H1 (cell line): ENCODE measurements around the gene CASP3. TPM values are rescaled to one million over a fixed set of nuclear protein-coding genes. Genes with fewer than 3 reads are reported as not detected.

Source experiments
- CTCF ChIA-PET: fragments of 300-600 bp; sonication (Branson Sonifier 250); formaldehyde crosslinking; loops from one replicate; lab custom pipeline; 2021; ENCODE audit not compliant: partially characterized antibody; lab: Charles Lee
- POLR2A ChIA-PET: fragments of 300-600 bp; sonication (Branson Sonifier 250); formaldehyde crosslinking; loops from one replicate; lab custom pipeline; 2021; ENCODE audit warnings: inconsistent platforms; ENCODE audit not compliant: partially characterized antibody; lab: Charles Lee
- DNase-seq, 2 experiments: peaks; one replicate each; pipeline versions ENCODE4 v3.0.0 to v3.0.0-alpha.2; 2010 to 2022; ENCODE audit warnings: low spot score in 2 of 2, low read depth in 1 of 2, mixed read lengths in 1 of 2
- FAIRE-seq: peaks from 2 replicates; lab custom pipeline; 2011; peaks lifted over from hg19 to GRCh38; lab: Jason Lieb, UNC
- H2AFZ ChIP-seq: 2 replicates; pipeline ENCODE4 v1.8.1; 2012; ENCODE audit warnings: low read length, inconsistent platforms
- H2AK5ac ChIP-seq: 2 replicates; pipeline ENCODE4 v1.6.1; 2013; ENCODE audit warnings: low read depth, low read length
- H2BK120ac ChIP-seq: replicated peaks from 2 replicates; pipeline ENCODE3; 2013; ENCODE audit warnings: low read depth, low read length, inconsistent platforms
- H2BK12ac ChIP-seq: 2 replicates; pipeline ENCODE4 v1.6.1; 2013; ENCODE audit warnings: low read depth, low read length
- H2BK15ac ChIP-seq: 2 replicates; pipeline ENCODE4 v1.6.1; 2013; ENCODE audit warnings: low read length
- H2BK20ac ChIP-seq: 2 replicates; pipeline ENCODE4 v1.6.1; 2013; ENCODE audit warnings: low read length
- H2BK5ac ChIP-seq: 2 replicates; pipeline ENCODE4 v1.6.1; 2013; ENCODE audit warnings: low read depth, low read length
- H3K14ac ChIP-seq: 2 replicates; pipeline ENCODE4 v1.6.1; 2013; ENCODE audit warnings: inconsistent platforms; ENCODE audit not compliant: insufficient read length
- H3K18ac ChIP-seq: 2 replicates; pipeline ENCODE4 v1.6.1; 2013; ENCODE audit warnings: low read length; ENCODE audit errors: extremely low read depth
- H3K23ac ChIP-seq: 2 replicates; pipeline ENCODE4 v1.6.1; 2013; ENCODE audit warnings: inconsistent platforms; ENCODE audit not compliant: insufficient read length
- H3K23me2 ChIP-seq: 2 replicates; pipeline ENCODE4 v1.6.1; 2013; ENCODE audit warnings: low read depth, low read length
- H3K27ac ChIP-seq: 2 replicates; pipeline ENCODE4 v1.6.1; 2011; ENCODE audit warnings: low read depth, low read length, inconsistent platforms
- H3K27me3 ChIP-seq, 4 experiments: replicated peaks in 1 of 4; 1 replicate in 1 of 4; 2 replicates in 3 of 4; pipeline versions ENCODE4 v1.6.1 to v1.8.1; 2011 to 2013; ENCODE audit warnings: low read length in 3 of 4, mild to moderate bottlenecking in 3 of 4, inconsistent platforms in 2 of 4, mixed read lengths in 2 of 4, moderate library complexity in 1 of 4; ENCODE audit not compliant: control insufficient read depth in 3 of 4, insufficient read depth in 3 of 4; ENCODE audit errors: extremely low read depth in 1 of 4
- H3K36me3 ChIP-seq, 4 experiments: 2 replicates each; pipeline versions ENCODE4 v1.6.1 to v1.8.1; 2011 to 2013; ENCODE audit warnings: mild to moderate bottlenecking in 4 of 4, low read length in 3 of 4, moderate library complexity in 2 of 4, control low read depth in 1 of 4, inconsistent platforms in 1 of 4; ENCODE audit not compliant: insufficient read depth in 4 of 4, control insufficient read depth in 2 of 4
- H3K4ac ChIP-seq: replicated peaks from 2 replicates; pipeline ENCODE3; 2013; ENCODE audit warnings: low read length, low read depth, mixed read lengths, inconsistent platforms; ENCODE audit not compliant: insufficient read length
- H3K4me1 ChIP-seq, 4 experiments: replicated peaks in 1 of 4; 1 replicate in 1 of 4; 2 replicates in 3 of 4; pipeline versions ENCODE4 v1.6.1 to v1.8.1; 2011 to 2013; ENCODE audit warnings: low read length in 3 of 4, inconsistent platforms in 2 of 4, mixed read lengths in 1 of 4; ENCODE audit not compliant: insufficient read depth in 4 of 4, control insufficient read depth in 3 of 4
- H3K4me2 ChIP-seq, 2 experiments: 2 replicates each; pipeline versions ENCODE4 v1.6.1 to v1.8.1; 2011 to 2013; ENCODE audit warnings: low read depth in 2 of 2, low read length in 2 of 2, control low read depth in 1 of 2, inconsistent platforms in 1 of 2, mild to moderate bottlenecking in 1 of 2; ENCODE audit not compliant: insufficient read depth in 1 of 2
- H3K4me3 ChIP-seq, 4 experiments: fragments of 200-600, 300-600 bp in 1 of 4; sonication (generic), shearing (Covaris generic), sonication (Bioruptor Twin) in 1 of 4; 2 replicates each; pipeline versions ENCODE4 v1.5.1 to v1.8.1; 2011 to 2016; ENCODE audit warnings: low read length in 4 of 4, low read depth in 3 of 4, control low read depth in 2 of 4, inconsistent platforms in 2 of 4, mild to moderate bottlenecking in 2 of 4, mixed read lengths in 1 of 4, moderate library complexity in 1 of 4; ENCODE audit not compliant: insufficient read depth in 2 of 4; ENCODE audit errors: extremely low read depth in 1 of 4
- H3K56ac ChIP-seq: replicated peaks from 2 replicates; pipeline ENCODE3; 2013; ENCODE audit warnings: low read depth, mild to moderate bottlenecking, mixed read lengths, low read length, inconsistent platforms; ENCODE audit not compliant: insufficient read length
- H3K79me1 ChIP-seq: 2 replicates; pipeline ENCODE4 v1.6.1; 2013; ENCODE audit warnings: low read depth, low read length, control low read depth
- H3K79me2 ChIP-seq, 2 experiments: 2 replicates each; pipeline versions ENCODE4 v1.6.1 to v1.8.1; 2012 to 2013; ENCODE audit warnings: low read length in 2 of 2, mild to moderate bottlenecking in 2 of 2, inconsistent platforms in 1 of 2; ENCODE audit not compliant: insufficient read depth in 2 of 2, control insufficient read depth in 1 of 2
- H3K9ac ChIP-seq, 4 experiments: replicated peaks in 1 of 4; 1 replicate in 1 of 4; 2 replicates in 3 of 4; pipeline versions ENCODE4 v1.6.1 to v1.8.1; 2011 to 2013; ENCODE audit warnings: low read depth in 3 of 4, low read length in 3 of 4, control low read depth in 2 of 4, mild to moderate bottlenecking in 2 of 4, moderate library complexity in 2 of 4, inconsistent platforms in 1 of 4; ENCODE audit errors: extremely low read depth in 1 of 4
- H3K9me3 ChIP-seq, 2 experiments: 2 replicates each; pipeline versions ENCODE4 v1.6.1 to v1.8.1; 2012 to 2013; ENCODE audit warnings: mild to moderate bottlenecking in 2 of 2, moderate library complexity in 2 of 2, control low read depth in 1 of 2, inconsistent platforms in 1 of 2, low read depth in 1 of 2, low read length in 1 of 2, mixed read lengths in 1 of 2; ENCODE audit not compliant: insufficient read depth in 2 of 2
- H4K20me1 ChIP-seq, 2 experiments: replicated peaks in 1 of 2; 2 replicates each; pipeline versions ENCODE3 to v1.8.1; 2011 to 2013; ENCODE audit warnings: inconsistent platforms in 2 of 2, low read length in 2 of 2, mild to moderate bottlenecking in 1 of 2; ENCODE audit not compliant: insufficient read depth in 2 of 2, control insufficient read depth in 1 of 2
- H4K5ac ChIP-seq: 2 replicates; pipeline ENCODE4 v1.6.1; 2013; ENCODE audit warnings: low read length, low read depth, mixed read lengths, inconsistent platforms; ENCODE audit not compliant: insufficient read length
- H4K8ac ChIP-seq: 2 replicates; pipeline ENCODE4 v1.8.0; 2013; ENCODE audit warnings: mild to moderate bottlenecking, moderate library complexity, low read length, inconsistent platforms; ENCODE audit not compliant: insufficient read depth; ENCODE audit errors: extremely low read depth
- H4K91ac ChIP-seq: replicated peaks from 2 replicates; pipeline ENCODE3; 2013; ENCODE audit warnings: low read length, mixed read lengths, inconsistent platforms; ENCODE audit not compliant: insufficient read length
- BCL11A ChIP-seq, 2 experiments: IDR thresholded peaks; one replicate each; pipeline ENCODE4 v1.6.1; 2011; ENCODE audit warnings: low read depth in 2 of 2, low read length in 2 of 2, mild to moderate bottlenecking in 2 of 2
- CBX8 ChIP-seq: fragments of 300-800, 300-1000 bp; sonication (generic); IDR thresholded peaks from 2 replicates; pipeline ENCODE4 v1.7.1; 2016; ENCODE audit warnings: low read depth, low read length, borderline replicate concordance
- HDAC2 ChIP-seq, 2 experiments: fragments of 300-600 bp in 1 of 2; sonication (generic) in 1 of 2; IDR thresholded peaks; 2 replicates each; pipeline ENCODE4 v1.6.1; 2011 to 2012; ENCODE audit warnings: low read depth in 2 of 2, low read length in 2 of 2, mild to moderate bottlenecking in 2 of 2, moderate library complexity in 2 of 2, borderline replicate concordance in 1 of 2, inconsistent platforms in 1 of 2
- HDAC6 ChIP-seq: IDR thresholded peaks from one replicate; pipeline ENCODE4 v1.7.1; 2012; ENCODE audit warnings: low read depth, mild to moderate bottlenecking, inconsistent platforms, low read length, moderate library complexity
- KDM1A ChIP-seq: fragments of 200-600, 300-600 bp; sonication (generic); IDR thresholded peaks from 2 replicates; pipeline ENCODE4 v1.7.1; 2016; ENCODE audit warnings: mild to moderate bottlenecking, low read length, borderline replicate concordance
- KDM4A ChIP-seq: IDR thresholded peaks from one replicate; pipeline ENCODE4 v1.7.1; 2012; ENCODE audit warnings: low read depth, mild to moderate bottlenecking, moderate library complexity, low read length, inconsistent platforms; ENCODE audit not compliant: severe bottlenecking
- POLR2A ChIP-seq, 2 experiments: IDR thresholded peaks; 1 replicate in 1 of 2; 2 replicates in 1 of 2; pipeline ENCODE4 v1.6.1; 2011; ENCODE audit warnings: low read depth in 2 of 2, low read length in 2 of 2, mild to moderate bottlenecking in 2 of 2; ENCODE audit errors: control extremely low read depth in 1 of 2
- POLR2AphosphoS5 ChIP-seq: IDR thresholded peaks from 2 replicates; pipeline ENCODE4 v1.6.1; 2011; ENCODE audit warnings: low read depth, low read length
- RBBP5 ChIP-seq: IDR thresholded peaks from 2 replicates; pipeline ENCODE4 v1.7.1; 2012; ENCODE audit warnings: low read depth, mild to moderate bottlenecking, inconsistent platforms, low read length, moderate library complexity, borderline replicate concordance
- SAP30 ChIP-seq: fragments of 300-600 bp; sonication (generic); IDR thresholded peaks from 2 replicates; pipeline ENCODE4 v1.7.1; 2012; ENCODE audit warnings: low read length, moderate library complexity, mild to moderate bottlenecking, inconsistent platforms; ENCODE audit not compliant: insufficient read depth, insufficient replicate concordance
- WGBS, 2 experiments: shearing (Covaris generic) in 1 of 2; methylation state at CpG; one replicate each; pipeline versions ENCODE4 v1.1.6 to v1.1.7; 2013 to 2015; ENCODE audit warnings: low lambda C conversion rate in 2 of 2, mixed read lengths in 2 of 2, inconsistent platforms in 1 of 2, low coverage in 1 of 2, missing lambda C conversion rate in 1 of 2; ENCODE audit not compliant: insufficient replicate concordance in 2 of 2, insufficient coverage in 1 of 2, insufficient read length in 1 of 2; ENCODE audit errors: extremely low coverage in 1 of 2, missing lambda C conversion rate in 1 of 2; 5-methylcytosine and 5-hydroxymethylcytosine counted together
- polyA plus RNA-seq, 7 experiments: library from polyadenylated mRNA; depleted of rRNA in 3 of 7; stranded (reverse) in 5 of 7; unstranded in 2 of 7; fragments of >200 nt in 5 of 7; fragments of 200-250 nt in 2 of 7; gene quantifications; 1 replicate in 5 of 7; 2 replicates in 1 of 7; 4 replicates in 1 of 7; pipeline versions ENCODE4 v1.2.1 to v1.2.3, GENCODE V29; 2011 to 2013; ENCODE audit warnings: missing spikeins in 2 of 7, mixed read lengths in 2 of 7
- total RNA-seq: library from RNA; stranded (reverse); fragmentation: NEBNext Ultra II Directional; extraction: Animal tissue kit (Norgen Biotek cat#: 25700); gene quantifications from 2 replicates; pipeline ENCODE4 v1.2.1, GENCODE V29; 2021

The CASP3 gene
- total and polyA plus RNA-seq, 2 of the 8 experiments (the other 6 are each of a cell fraction or from before 2014, with no cell fraction given): 27.8 to 82.5 TPM

- Histone ChIP-seq H4K5ac (no peak overlapping the region), H3K4me3 (peak overlapping the region; percentile 54 to 93 (median 78)), H3K79me2 (peaks cover 6 to 51% of the 10 kb centered on the region in 2 experiments), H2BK120ac (no peak overlapping the region), H3K23me2 (peaks cover 13% of the 10 kb centered on the region), H3K4me1 (peaks cover 6 to 26% (median 13%) of the 10 kb centered on the region in 4 experiments), H2BK12ac (peak overlapping the region; percentile 53; the same call in 1 of the 2 replicates), H3K4ac (no peak overlapping the region), H4K8ac (0 out of 2 replicates have a peak overlapping the region, but pooled peaks have one; percentile 87), H3K18ac (peak overlapping the region; percentile 48; the same call in 1 of the 2 replicates), H2BK15ac (no peak overlapping the region), H3K9ac (peak overlapping the region; percentile 72 to 86 (median 75)), H3K79me1 (no peaks in the 10 kb centered on the region), H2BK5ac (peak overlapping the region; percentile 30), H3K23ac (no peak overlapping the region), H4K91ac (no peak overlapping the region), H3K9me3 (no peaks in the 10 kb centered on the region), H3K27ac (peak overlapping the region; percentile 71; the same call in 1 of the 2 replicates), H3K36me3 (peaks cover 0 to 5% (median 0%) of the 10 kb centered on the region in 4 experiments; a peak in 1 of 8 replicates), H2AK5ac (no peak overlapping the region; the same call in 1 of the 2 replicates), H3K56ac (peak overlapping the region; percentile 71), H2BK20ac (no peak overlapping the region), H4K20me1 (peaks cover 0 to 9% of the 10 kb centered on the region in 2 experiments), H3K14ac (no peak overlapping the region), H2AFZ (no peak overlapping the region), H3K4me2 (peak overlapping the region; percentile 95 to 98), H3K27me3 (no peaks in the 10 kb centered on the region)
- no peak for FAIRE-seq
- WGBS, 2 experiments: 3% methylated on average over 27 of the region's 52 CpGs; no CpG with 5 or more reads in 1 of the 2 experiments
- POLR2A ChIA-PET: interaction anchor here (0.8 to 2.2 kb wide), 12 partner anchors 8 to 301 kb away, joined by 3 to 8 read pairs (median 4); no protein-coding TSS in a partner anchor
- DNase-seq: peak in 1 of 2 experiments; percentile 58
- TF ChIP-seq SAP30 (no peak), RBBP5 (peak; percentile 31), KDM1A (no peak), HDAC2 (IDR thresholded peaks at IDR 0.05; ENCODE audit: borderline replicate concordance in 1 of 2, low read depth in 2 of 2, low read length in 2 of 2) (0 out of 4 replicates have a peak, but pooled peaks of 1 of the 2 experiments have one; percentile 8), CBX8 (no peak), HDAC6 (no peak), BCL11A (IDR thresholded peaks at IDR 0.05; ENCODE audit: low read depth in 2 of 2, low read length in 2 of 2) (no peak), KDM4A (peak; percentile 52), POLR2A (IDR thresholded peaks at IDR 0.05; ENCODE audit: control extremely low read depth in 1 of 2, low read depth in 2 of 2, low read length in 2 of 2) (peak; percentile 34 to 56; a peak in 2 of 3 replicates), POLR2AphosphoS5 (peak; percentile 54; the same call in 1 of the 2 replicates)
- CTCF ChIA-PET: interaction anchor here (1.0 to 1.8 kb wide), 2 partner anchors 80 to 383 kb away, joined by 3 to 5 read pairs; no protein-coding TSS in a partner anchor
Observed at GRCh38 chr4:184648313-184649025, 778 bp downstream of the CASP3 start.
